A549 (cell line): Measurements from ENCODE around the gene CRYBA4.

Experiments
- CBX2 ChIP-seq: fragments of 200-600 bp; sonication (generic); IDR thresholded peaks from 2 replicates; pipeline ENCODE4 v1.6.1; 2016; ENCODE audit warnings: low read depth, mild to moderate bottlenecking, borderline replicate concordance
- CEBPB ChIP-seq, 2 experiments: fragments of >200 bp in 1 of 2; sonication (Bioruptor Twin) in 1 of 2; formaldehyde crosslinking in 1 of 2; IDR thresholded peaks; 2 replicates each; pipeline ENCODE4 v1.6.1; 2012 to 2016
- HDAC2 ChIP-seq: fragments of 200-600 bp; sonication (generic); IDR thresholded peaks from 2 replicates; pipeline ENCODE4 v1.6.1; 2016
- KDM1A ChIP-seq: fragments of 200-600 bp; sonication (generic); IDR thresholded peaks from 2 replicates; pipeline ENCODE4 v1.6.1; 2016; ENCODE audit warnings: low read depth, mild to moderate bottlenecking
- MAZ ChIP-seq: fragments of 150-350 bp; IDR thresholded peaks from 2 replicates; pipeline ENCODE4 v1.6.1; 2014; ENCODE audit warnings: antibody characterized with exemption, low read depth, low read length, borderline replicate concordance
- RCOR1 ChIP-seq: fragments of 150-350 bp; IDR thresholded peaks from 2 replicates; pipeline ENCODE4 v1.6.1; 2014; ENCODE audit warnings: antibody characterized with exemption, low read length, low read depth
- TF ChIP-seq, protein P1 (sequence below): fragments of >200 bp; sonication (Bioruptor Twin); formaldehyde crosslinking; IDR thresholded peaks from 3 replicates; pipeline ENCODE4 v1.5.1; 2016
- TF ChIP-seq, protein P2 (sequence below): fragments of 200-600 bp; sonication (generic); IDR thresholded peaks from 2 replicates; pipeline ENCODE4 v1.6.1; 2016; ENCODE audit warnings: antibody characterized with exemption, mild to moderate bottlenecking, moderate library complexity

DNA sequence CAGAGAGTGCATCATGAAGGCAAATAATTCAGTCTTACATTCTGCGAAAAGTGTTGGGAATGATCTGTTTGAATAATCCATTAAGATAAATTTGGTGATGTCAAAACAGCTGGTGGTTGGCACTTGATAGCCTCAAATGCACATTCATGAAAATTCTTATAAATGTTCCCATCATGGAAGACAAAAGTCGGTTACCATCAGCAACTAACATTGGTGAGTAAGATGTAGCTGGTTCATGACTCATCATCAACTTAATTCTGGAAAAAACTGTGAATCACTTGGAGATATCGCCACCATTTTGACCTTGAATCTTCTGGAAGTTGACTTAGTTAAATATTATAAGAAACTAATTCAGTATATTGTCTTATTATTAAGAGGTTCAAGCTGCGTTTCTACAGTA is 15.2 kb upstream of the CRYBA4 start:
- TF ChIP-seq, protein P1, sequence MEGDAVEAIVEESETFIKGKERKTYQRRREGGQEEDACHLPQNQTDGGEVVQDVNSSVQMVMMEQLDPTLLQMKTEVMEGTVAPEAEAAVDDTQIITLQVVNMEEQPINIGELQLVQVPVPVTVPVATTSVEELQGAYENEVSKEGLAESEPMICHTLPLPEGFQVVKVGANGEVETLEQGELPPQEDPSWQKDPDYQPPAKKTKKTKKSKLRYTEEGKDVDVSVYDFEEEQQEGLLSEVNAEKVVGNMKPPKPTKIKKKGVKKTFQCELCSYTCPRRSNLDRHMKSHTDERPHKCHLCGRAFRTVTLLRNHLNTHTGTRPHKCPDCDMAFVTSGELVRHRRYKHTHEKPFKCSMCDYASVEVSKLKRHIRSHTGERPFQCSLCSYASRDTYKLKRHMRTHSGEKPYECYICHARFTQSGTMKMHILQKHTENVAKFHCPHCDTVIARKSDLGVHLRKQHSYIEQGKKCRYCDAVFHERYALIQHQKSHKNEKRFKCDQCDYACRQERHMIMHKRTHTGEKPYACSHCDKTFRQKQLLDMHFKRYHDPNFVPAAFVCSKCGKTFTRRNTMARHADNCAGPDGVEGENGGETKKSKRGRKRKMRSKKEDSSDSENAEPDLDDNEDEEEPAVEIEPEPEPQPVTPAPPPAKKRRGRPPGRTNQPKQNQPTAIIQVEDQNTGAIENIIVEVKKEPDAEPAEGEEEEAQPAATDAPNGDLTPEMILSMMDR = no peak
- TF ChIP-seq MAZ = no peak
- no peak for TF ChIP-seq KDM1A
- TF ChIP-seq RCOR1 = no peak
- TF ChIP-seq, protein P2, sequence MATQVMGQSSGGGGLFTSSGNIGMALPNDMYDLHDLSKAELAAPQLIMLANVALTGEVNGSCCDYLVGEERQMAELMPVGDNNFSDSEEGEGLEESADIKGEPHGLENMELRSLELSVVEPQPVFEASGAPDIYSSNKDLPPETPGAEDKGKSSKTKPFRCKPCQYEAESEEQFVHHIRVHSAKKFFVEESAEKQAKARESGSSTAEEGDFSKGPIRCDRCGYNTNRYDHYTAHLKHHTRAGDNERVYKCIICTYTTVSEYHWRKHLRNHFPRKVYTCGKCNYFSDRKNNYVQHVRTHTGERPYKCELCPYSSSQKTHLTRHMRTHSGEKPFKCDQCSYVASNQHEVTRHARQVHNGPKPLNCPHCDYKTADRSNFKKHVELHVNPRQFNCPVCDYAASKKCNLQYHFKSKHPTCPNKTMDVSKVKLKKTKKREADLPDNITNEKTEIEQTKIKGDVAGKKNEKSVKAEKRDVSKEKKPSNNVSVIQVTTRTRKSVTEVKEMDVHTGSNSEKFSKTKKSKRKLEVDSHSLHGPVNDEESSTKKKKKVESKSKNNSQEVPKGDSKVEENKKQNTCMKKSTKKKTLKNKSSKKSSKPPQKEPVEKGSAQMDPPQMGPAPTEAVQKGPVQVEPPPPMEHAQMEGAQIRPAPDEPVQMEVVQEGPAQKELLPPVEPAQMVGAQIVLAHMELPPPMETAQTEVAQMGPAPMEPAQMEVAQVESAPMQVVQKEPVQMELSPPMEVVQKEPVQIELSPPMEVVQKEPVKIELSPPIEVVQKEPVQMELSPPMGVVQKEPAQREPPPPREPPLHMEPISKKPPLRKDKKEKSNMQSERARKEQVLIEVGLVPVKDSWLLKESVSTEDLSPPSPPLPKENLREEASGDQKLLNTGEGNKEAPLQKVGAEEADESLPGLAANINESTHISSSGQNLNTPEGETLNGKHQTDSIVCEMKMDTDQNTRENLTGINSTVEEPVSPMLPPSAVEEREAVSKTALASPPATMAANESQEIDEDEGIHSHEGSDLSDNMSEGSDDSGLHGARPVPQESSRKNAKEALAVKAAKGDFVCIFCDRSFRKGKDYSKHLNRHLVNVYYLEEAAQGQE = no peak
- TF ChIP-seq HDAC2 = no peak
- no peak for TF ChIP-seq CEBPB (IDR thresholded peaks at IDR 0.05)
- no peak for TF ChIP-seq CBX2
